ENCODE data around the gene CEP164.

Gene CEP164

DNA sequence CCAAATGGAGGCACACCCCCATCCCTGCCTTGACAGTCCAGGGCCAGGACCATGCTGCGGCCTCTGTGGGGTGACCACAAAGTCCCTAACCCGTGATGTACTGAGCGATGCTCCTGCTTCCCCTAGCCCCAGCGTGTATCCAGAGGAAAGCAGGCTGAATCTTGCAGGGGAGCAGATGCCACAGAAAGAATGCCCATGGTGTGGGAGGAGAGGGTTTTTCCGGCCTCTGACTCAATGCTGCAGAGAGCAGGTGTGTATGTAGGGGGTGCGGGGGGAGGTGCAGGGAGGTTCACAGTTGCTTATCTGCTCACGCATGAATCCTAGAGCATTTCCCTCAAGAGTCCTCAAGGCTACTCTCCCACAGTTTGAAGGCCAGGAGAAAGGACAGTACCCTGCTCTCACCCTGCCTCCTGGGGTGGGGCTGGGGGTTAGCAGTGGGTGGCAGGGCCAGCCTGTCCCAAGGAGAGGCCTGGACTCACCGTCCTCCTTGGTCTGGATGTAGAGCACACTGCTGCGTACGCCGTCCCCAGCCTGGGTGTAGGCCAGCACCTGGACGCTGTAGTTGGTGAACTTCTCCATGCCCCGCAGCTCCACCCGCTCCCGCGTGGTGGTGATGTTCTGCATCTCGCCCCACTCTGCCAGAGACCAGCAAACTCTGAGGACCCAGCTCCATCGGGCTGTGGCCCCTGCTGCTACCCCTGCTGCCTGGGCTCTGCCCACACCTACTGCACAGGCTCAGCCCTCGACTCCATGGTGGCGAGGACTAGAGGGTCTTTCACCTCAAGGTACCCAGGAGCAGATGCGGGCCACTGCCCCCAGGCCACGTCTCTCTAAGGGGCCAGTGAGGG, 130.8 kb downstream of the CEP164 start:
- DNase-seq (ENCODE audit: low read depth in 1 of 2, low spot score in 1 of 2): no peak

DNA sequence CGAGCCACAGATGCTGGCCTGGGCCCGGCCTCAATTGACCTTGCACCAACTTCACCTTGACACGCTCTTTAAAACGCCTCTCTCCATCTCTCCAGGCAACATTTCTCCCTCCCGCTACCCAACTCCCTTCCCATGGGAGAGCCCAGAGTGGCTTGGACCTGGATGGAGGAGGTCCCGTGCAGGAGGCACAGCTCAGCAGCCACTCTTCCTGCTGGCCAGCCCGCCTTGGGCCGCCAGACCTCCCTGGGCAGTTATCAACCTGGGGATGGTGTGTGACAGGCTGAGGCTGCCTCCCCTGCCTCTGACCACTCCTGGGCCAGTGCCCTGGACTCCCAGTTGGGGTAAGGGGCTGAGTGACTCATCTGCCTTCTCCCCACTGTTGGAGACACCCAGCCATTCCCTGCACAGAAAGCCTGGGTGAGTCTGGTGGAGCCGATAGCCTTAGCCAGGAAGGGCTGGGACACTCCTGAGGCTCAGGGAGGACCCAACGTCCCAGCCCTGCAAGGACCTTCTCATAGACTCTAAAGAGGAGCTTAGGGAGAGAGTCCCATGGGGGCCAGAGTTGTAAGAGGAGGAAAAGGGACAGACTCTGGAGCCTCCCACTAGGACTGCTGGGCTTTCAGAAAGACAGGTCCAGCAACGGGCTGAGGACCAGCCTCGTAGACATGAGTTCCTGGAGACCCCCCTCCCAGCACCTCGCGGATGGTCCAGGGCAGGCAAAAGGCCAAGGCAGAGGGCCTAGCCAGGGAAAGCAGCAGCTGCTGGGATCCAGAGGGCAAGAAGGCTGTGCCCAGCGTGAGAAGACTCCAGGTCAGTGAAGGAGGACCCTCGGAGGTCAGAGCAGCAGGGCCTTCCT, 131.7 kb downstream of the CEP164 start:
- DNase-seq (ENCODE audit: low read depth in 1 of 2, low spot score in 1 of 2): no peak

DNA sequence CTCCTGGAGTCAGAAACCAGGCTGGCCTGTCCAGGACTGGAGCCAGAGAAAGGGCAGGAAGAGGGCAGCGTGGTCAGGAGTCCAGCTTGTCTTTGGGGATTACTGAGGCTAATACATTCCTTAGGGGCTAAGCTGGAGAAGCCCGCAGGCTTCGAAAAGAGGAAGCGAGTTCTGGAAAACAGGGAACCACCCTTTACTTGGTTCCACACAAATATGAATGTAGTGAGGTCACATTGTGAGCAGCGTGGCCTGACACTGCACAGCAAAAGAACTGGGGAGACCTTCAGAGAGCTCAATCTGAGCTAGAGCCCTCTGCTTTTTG, 132.3 kb downstream of the CEP164 start:
- no peak for DNase-seq (ENCODE audit: low read depth in 1 of 2, low spot score in 1 of 2)

DNA sequence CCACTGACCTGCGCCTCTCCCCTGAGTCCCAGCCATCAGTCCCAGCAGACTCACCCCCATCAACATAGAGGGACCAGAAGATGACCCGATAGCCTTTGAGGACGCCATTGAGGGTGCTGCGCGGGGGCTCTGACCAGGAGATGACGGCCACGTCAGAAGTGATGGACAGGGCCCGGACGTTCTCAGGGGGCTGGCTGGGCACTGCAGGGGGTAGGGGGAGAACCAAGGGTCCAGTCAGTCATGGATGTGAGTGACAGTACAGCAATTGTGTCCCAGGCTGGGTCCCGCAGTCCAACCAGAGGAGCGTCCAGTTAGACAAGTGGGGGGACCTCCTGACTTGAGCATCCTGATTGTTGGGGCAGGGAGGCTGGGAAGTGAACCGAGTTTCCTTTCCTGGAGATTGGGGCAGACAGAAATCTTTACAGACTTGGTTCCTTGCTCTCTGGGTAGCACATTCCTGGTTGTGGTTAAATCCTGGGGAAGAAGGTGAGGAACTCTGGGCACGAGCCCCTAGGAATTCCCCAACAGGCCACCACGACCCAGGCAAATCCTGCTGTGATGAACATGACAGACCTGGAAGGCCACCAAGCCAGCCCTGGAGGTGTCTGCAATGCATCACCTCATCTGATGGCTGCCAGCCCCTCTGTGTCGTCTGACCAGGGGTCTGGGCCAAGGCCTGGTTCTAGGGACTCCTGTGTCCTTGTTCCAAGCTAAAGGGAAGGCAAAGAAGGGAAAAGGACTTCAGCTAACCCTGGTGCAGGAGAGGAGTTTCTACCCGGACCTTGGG, 133.9 kb downstream of the CEP164 start:
- no peak for DNase-seq (ENCODE audit: low read depth in 1 of 2, low spot score in 1 of 2)

DNA sequence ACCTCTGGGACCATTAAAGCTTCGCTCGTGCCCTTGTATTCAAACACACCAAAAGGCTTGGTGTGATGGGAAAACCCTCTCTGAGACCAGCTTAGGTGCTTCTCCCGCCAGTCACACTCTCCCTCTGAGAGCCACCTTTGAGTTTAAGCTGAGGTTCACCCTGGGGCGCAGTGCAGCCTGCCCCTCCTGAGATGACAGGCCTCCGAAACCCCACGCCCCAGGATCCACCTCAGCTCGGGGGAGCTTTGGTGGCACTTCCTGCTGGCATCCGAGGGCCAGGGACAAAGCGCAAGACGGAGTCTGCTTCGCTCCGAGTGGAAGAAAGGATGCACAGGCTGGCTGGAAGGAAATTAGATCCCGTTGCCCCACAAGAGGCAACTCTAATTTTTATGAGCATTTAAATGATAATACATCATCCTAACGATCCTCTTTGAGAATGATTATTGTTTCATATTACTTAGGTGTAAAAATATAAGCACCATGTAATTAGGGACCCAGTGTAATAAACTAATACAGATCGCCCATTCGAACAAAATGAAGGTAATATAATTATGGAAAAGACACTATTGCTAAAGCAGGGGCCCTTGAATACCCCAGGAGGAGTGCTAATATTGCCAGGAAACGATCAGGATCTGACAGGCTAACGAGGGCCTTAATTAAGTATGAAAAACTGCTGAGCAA, 134.7 kb downstream of the CEP164 start:
- no peak for DNase-seq (ENCODE audit: low read depth in 1 of 2, low spot score in 1 of 2)

DNA sequence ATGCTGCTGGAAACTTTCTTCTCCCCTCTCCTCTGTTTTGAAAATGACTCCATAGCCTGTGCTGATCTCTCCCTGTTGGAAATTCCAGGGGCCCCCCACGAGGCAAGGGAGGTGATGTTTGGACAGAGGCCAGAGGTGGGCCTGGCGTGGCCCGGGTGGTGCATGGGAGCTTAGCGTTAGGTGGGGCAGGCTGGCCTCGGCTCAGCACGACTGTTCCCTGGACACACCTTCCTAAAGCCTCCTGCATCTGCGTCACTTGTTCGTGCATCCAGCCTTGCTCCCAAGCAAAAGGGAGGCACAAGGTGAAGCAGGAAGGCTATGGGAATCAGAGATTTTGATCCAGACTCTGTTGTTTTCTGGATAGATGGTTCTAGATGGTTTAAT, 135.2 kb downstream of the CEP164 start:
- DNase-seq (ENCODE audit: low read depth in 1 of 2, low spot score in 1 of 2): no peak
